ENCODE results near the gene CEP72. TPM values are rescaled to one million over a fixed set of nuclear protein-coding genes. Genes with fewer than 3 reads are reported as not detected.

Gene CEP72
- total RNA-seq, 4 donors from 2014 or later, result 0.83 to 1.8 (median 1.5) TPM

- H3K27me3 ChIP-seq, result no peaks in the 10 kb centered on the region
- H3K27ac ChIP-seq (replicated peaks in 1 of 4), result peak overlapping the region; percentile 69 to 81 (median 76)
- 67% methylated on average over 27 of the region's 40 CpGs for WGBS
- intact Hi-C loops (cut with DNase I), result no loop called here
- no peak for DNase-seq (ENCODE audit: extremely low spot score)
- TF ChIP-seq POLR2A (IDR thresholded peaks at IDR 0.05; ENCODE audit: low read depth) (no peak), POLR2AphosphoS5 (IDR thresholded peaks at IDR 0.05) (peak; percentile 54 to 55), EP300 (IDR thresholded peaks at IDR 0.05) (no peak)
- TF ChIP-seq, protein P1, sequence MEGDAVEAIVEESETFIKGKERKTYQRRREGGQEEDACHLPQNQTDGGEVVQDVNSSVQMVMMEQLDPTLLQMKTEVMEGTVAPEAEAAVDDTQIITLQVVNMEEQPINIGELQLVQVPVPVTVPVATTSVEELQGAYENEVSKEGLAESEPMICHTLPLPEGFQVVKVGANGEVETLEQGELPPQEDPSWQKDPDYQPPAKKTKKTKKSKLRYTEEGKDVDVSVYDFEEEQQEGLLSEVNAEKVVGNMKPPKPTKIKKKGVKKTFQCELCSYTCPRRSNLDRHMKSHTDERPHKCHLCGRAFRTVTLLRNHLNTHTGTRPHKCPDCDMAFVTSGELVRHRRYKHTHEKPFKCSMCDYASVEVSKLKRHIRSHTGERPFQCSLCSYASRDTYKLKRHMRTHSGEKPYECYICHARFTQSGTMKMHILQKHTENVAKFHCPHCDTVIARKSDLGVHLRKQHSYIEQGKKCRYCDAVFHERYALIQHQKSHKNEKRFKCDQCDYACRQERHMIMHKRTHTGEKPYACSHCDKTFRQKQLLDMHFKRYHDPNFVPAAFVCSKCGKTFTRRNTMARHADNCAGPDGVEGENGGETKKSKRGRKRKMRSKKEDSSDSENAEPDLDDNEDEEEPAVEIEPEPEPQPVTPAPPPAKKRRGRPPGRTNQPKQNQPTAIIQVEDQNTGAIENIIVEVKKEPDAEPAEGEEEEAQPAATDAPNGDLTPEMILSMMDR (IDR thresholded peaks at IDR 0.05), result peak; percentile 57 to 81 (median 64)
- peaks cover 36 to 73% (median 66%) of the 10 kb centered on the region in 4 donors for H3K4me1 ChIP-seq
- H3K4me3 ChIP-seq, result no peak overlapping the region
- H3K36me3 ChIP-seq, result peaks cover 7 to 24% (median 18%) of the 10 kb centered on the region in 4 donors
- H3K9me3 ChIP-seq, result no peaks in the 10 kb centered on the region
These were observed 57.1 kb downstream of the CEP72 start for GRCh38 chr5:669111-669841.

DNA sequence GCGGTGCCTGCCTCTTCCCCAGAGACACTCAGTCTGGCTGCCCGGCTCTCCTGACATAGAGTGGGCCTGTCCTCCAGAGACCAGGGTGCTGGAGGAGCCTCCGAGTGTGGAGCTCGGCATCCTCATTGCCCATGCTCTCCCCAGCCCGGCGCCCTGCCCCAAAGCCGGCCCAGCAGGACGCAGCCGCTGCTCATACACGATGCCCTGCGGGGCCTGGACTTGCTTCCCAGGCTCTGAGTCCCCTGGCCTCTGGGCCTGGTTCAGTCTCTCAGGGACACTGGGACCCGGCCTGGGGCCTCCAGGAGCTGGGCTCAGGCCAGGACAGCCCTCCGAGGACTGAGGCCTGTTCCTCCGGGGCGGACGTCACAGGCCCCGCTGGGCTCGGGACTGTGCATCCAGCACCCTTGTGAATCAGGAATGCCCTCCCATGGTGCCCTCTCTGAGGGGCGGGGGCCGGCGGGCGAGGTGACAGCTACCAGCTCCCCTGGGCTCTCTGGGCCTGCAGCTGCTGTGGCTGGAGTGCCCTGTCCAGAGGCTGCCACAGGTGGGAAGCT is 57.8 kb downstream of the CEP72 start:
- no peaks in the 10 kb centered on the region for H3K27me3 ChIP-seq
- no peak for DNase-seq (ENCODE audit: extremely low spot score)
- peaks cover under 1 to 17% (median 11%) of the 10 kb centered on the region in 4 donors for H3K36me3 ChIP-seq
- TF ChIP-seq EP300 (IDR thresholded peaks at IDR 0.05), result no peak
- no peak for TF ChIP-seq POLR2A (IDR thresholded peaks at IDR 0.05; ENCODE audit: low read depth)
- no peak for TF ChIP-seq POLR2AphosphoS5 (IDR thresholded peaks at IDR 0.05)
- TF ChIP-seq, protein P1 (IDR thresholded peaks at IDR 0.05), result no peak
- intact Hi-C loops (cut with DNase I), result loop anchor here (5.0 to 10.0 kb wide), 2 partner anchors 95 to 232 kb away; no protein-coding TSS in a partner anchor
- H3K27ac ChIP-seq (replicated peaks in 1 of 4), result peak overlapping the region; percentile 69 to 81 (median 76)
- peaks cover 43 to 79% (median 72%) of the 10 kb centered on the region in 4 donors for H3K4me1 ChIP-seq
- 83% methylated on average over 9 of the region's 22 CpGs for WGBS
- H3K9me3 ChIP-seq, result no peaks in the 10 kb centered on the region
- H3K4me3 ChIP-seq, result no peak overlapping the region

DNA sequence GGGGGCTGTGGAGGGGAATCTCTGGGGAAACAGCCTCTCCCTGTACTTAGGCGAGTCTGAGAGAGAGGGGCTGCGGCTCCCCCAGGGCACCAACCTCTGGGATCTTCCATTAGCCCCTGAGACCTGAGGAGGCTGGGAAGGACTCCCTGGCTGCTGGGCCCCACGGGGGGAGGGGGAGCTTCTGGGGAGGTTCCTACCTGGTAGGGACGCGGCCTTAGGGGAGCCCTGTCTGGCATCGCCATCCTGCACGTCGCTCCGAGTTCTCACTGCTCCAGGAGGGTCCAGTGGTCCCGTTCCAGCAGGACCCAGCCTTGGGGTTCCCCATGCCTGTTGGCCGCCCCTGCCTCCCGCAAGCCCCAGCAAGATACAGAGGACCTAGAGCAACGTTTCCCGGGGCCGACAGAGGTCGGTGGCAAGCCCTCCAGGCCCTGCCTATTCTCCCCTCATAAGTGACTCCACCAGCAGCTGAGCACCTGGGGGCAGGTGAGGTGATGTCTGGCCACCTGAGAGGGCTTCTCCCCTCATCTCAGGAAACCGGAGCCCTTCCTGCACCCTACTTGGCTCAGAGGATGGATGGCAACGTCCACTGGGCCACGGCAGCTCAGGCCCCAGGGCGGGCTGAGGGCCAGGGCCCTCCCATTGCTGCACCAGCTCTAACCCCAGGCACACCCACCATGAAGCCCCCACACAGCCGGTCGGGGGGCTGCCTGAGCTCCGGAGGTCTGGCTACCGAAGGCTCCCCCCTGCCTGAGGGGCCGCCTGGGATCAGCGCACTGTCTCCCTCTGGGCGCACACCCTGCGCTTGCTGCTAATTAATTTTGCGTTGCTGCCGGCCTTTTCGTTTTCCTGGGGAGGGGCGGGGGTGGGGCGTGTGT is 58.5 kb downstream of the CEP72 start:
- H3K27ac ChIP-seq (replicated peaks in 1 of 4), result peak overlapping the region; percentile 75 to 81 (median 76)
- TF ChIP-seq POLR2AphosphoS5 (IDR thresholded peaks at IDR 0.05), result no peak
- no peak for TF ChIP-seq POLR2A (IDR thresholded peaks at IDR 0.05; ENCODE audit: low read depth)
- TF ChIP-seq EP300 (IDR thresholded peaks at IDR 0.05), result no peak
- TF ChIP-seq, protein P1 (IDR thresholded peaks at IDR 0.05), result no peak
- H3K4me3 ChIP-seq, result no peak overlapping the region
- peaks cover 0 to 10% (median 8%) of the 10 kb centered on the region in 4 donors for H3K36me3 ChIP-seq
- no peak for DNase-seq (ENCODE audit: extremely low spot score)
- WGBS, result 70% methylated on average over 28 of the region's 33 CpGs
- H3K9me3 ChIP-seq, result no peaks in the 10 kb centered on the region
- intact Hi-C loops (cut with DNase I), result loop anchor here (5.0 to 10.0 kb wide), 2 partner anchors 94 to 232 kb away; no protein-coding TSS in a partner anchor
- H3K27me3 ChIP-seq, result no peaks in the 10 kb centered on the region
- H3K4me1 ChIP-seq, result peaks cover 47 to 87% (median 80%) of the 10 kb centered on the region in 4 donors

DNA sequence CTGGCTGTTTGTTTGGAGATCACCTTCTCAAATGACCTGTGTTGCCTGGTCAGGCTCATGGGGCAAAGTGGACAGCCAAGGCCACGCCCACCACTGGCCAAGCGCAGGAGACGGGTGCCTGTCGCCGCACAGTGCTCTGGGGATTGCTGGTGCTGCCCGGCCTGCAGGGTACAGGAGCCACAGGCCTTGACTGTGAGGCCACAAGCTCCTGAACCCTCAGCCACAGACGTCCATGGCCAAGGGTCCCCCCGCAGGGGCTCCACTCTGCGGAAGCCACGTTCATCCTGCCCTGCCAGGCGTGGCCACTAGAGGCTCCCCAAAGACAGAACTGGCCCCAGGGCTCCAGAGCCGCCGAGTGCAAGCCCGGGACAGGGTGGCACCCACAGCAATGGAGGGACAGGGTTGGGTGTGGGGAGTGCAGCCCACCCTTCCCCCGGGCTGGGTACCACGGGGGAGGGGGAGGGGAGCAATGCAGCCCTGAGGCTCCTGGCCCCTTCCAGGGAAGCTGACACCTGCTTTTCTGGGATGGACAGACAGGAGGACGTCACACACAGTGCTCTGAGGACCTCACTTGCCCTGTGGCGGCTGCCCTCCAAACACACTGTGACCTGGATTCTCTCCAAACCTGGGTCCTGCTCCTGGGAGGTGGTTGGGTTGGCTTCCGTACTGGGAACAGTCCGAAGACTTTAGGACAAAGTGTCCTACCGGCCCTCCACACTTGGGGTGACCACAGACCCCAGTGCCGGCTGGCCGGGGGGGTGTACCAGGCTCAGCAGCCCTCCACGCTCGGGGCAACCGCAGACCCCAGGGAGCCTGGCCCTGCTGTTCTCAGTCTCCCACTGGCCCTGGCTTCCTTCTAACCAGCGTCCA is 59.6 kb downstream of the CEP72 start:
- Histone ChIP-seq H3K27ac (replicated peaks in 1 of 4) (peak overlapping the region; percentile 75 to 81 (median 76)), H3K4me3 (peak overlapping the region; percentile 11 to 46 (median 36)), H3K9me3 (no peaks in the 10 kb centered on the region), H3K36me3 (peaks cover 0 to 5% (median 2%) of the 10 kb centered on the region in 4 donors), H3K27me3 (no peaks in the 10 kb centered on the region), H3K4me1 (peaks cover 47 to 93% (median 87%) of the 10 kb centered on the region in 4 donors)
- no peak for TF ChIP-seq EP300 (IDR thresholded peaks at IDR 0.05)
- TF ChIP-seq POLR2A (IDR thresholded peaks at IDR 0.05; ENCODE audit: low read depth), result no peak
- TF ChIP-seq, protein P1 (IDR thresholded peaks at IDR 0.05), result peak; percentile 88 to 98 (median 90)
- TF ChIP-seq POLR2AphosphoS5 (IDR thresholded peaks at IDR 0.05), result peak in 1 of 2 donors; percentile 45
- intact Hi-C loops (cut with DNase I), result loop anchor here (5.0 to 10.0 kb wide), 2 partner anchors 93 to 231 kb away; no protein-coding TSS in a partner anchor
- 28% methylated on average over 9 of the region's 27 CpGs for WGBS
- no peak for DNase-seq (ENCODE audit: extremely low spot score)

All from esophagus muscularis mucosa (tissue), 4 donors.